ENCODE measurements around the gene ACOT7. TPM values are rescaled to one million over a fixed set of nuclear protein-coding genes. Genes with fewer than 3 reads are reported as not detected.

The ACOT7 gene
- polyA plus RNA-seq, 1 donor, result 13.4 TPM

GRCh38 chr1:6248932-6249738, 144.4 kb downstream of the ACOT7 start:
- no peak for DNase-seq (ENCODE audit: low read depth)

- DNase-seq (ENCODE audit: low read depth), result no peak
These were observed 145.3 kb downstream of the ACOT7 start for GRCh38 chr1:6248161-6248776.

GRCh38 chr1:6247651-6248050, 145.9 kb downstream of the ACOT7 start:
- no peak for DNase-seq (ENCODE audit: low read depth)

GRCh38 chr1:6246497-6247467, 146.8 kb downstream of the ACOT7 start:
- no peak for DNase-seq (ENCODE audit: low read depth)

- DNase-seq (ENCODE audit: low read depth), result no peak
These were observed 147.6 kb downstream of the ACOT7 start for GRCh38 chr1:6245869-6246496.

GRCh38 chr1:6245086-6245868, 148.3 kb downstream of the ACOT7 start:
- DNase-seq (ENCODE audit: low read depth), result peak; percentile 47

GRCh38 chr1:6244401-6245049, 149.0 kb downstream of the ACOT7 start:
- no peak for DNase-seq (ENCODE audit: low read depth)

- DNase-seq (ENCODE audit: low read depth), result no peak
These were observed 149.6 kb downstream of the ACOT7 start, which contains the start of gene HES3 for GRCh38 chr1:6243993-6244392. HES3 (plus strand) TSS chr1:6244179; CDS start chr1:6244366, 187 bp downstream.

GRCh38 chr1:6243053-6243834, 150.3 kb downstream of the ACOT7 start:
- no peak for DNase-seq (ENCODE audit: low read depth)

GRCh38 chr1:6241887-6242740, 151.5 kb downstream of the ACOT7 start:
- no peak for DNase-seq (ENCODE audit: low read depth)

GRCh38 chr1:6241107-6241886, 152.3 kb downstream of the ACOT7 start:
- DNase-seq (ENCODE audit: low read depth), result no peak

- no peak for DNase-seq (ENCODE audit: low read depth)
These were observed 153.4 kb downstream of the ACOT7 start for GRCh38 chr1:6239950-6240768.

- DNase-seq (ENCODE audit: low read depth), result no peak
These were observed 154.3 kb downstream of the ACOT7 start for GRCh38 chr1:6239213-6239752.

GRCh38 chr1:6237093-6237492, 156.5 kb downstream of the ACOT7 start:
- DNase-seq (ENCODE audit: low read depth), result no peak

- DNase-seq (ENCODE audit: low read depth), result no peak
These were observed 158.3 kb downstream of the ACOT7 start for GRCh38 chr1:6235296-6235677.

GRCh38 chr1:6234502-6235295, 158.9 kb downstream of the ACOT7 start:
- DNase-seq (ENCODE audit: low read depth), result no peak
